Renal cortex interstitium (tissue), 11 donors: ENCODE measurements around the gene FNDC10. TPM values are rescaled to one million over a fixed set of nuclear protein-coding genes. Genes with fewer than 3 reads are reported as not detected.
"Not testable (repeated sequence)": the region's sequence is repeated elsewhere in the genome, so short reads cannot be mapped to it uniquely, and the experiment has no call there.

Experiments used
- DNase-seq, 11 donors: peaks; one replicate each; pipeline ENCODE4 v3.0.0-alpha.2; 2013; ENCODE audit warnings: low read depth in 9 of 11, low spot score in 4 of 11; ENCODE audit errors: extremely low read depth in 1 of 11
- polyA plus RNA-seq, 3 donors: library from polyadenylated mRNA; unstranded; fragments of 120-200 nt; gene quantifications; one replicate each; pipeline ENCODE4 v1.2.1, GENCODE V29; 2013; ENCODE audit not compliant: insufficient read length in 3 of 3

The FNDC10 gene
- polyA plus RNA-seq, 3 donors, result 1.8 to 4.8 (median 3.2) TPM

GRCh38 chr1:1559066-1559465 lies 40.9 kb downstream of the FNDC10 start:
- DNase-seq, result no peak

- DNase-seq, result no peak
These were observed 41.3 kb downstream of the FNDC10 start for GRCh38 chr1:1558591-1558990.

- not testable (repeated sequence) for DNase-seq
These were observed 42.2 kb downstream of the FNDC10 start for GRCh38 chr1:1557688-1558087.

- not testable (repeated sequence) for DNase-seq
These were observed 43.0 kb downstream of the FNDC10 start for GRCh38 chr1:1556961-1557360.

DNA sequence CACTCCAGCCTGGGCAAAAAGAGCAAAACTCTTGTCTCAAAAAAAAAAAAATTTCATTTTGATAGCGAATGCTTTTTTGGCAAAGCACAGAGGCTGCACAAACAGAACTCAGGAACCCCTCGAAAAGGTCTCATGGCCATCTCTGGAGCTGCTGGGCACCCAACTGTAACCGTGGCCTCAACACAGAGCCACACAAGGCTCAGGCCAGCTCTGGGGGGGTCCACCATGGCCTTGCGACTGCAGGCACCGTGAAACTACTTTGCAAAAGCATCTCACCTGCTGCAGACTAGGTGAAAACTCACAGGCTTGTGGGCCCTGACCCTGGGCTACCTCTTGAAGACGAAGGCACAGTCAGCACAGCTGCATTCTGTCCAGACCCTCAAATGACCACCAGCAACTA lies 43.4 kb downstream of the FNDC10 start:
- no peak for DNase-seq

DNA sequence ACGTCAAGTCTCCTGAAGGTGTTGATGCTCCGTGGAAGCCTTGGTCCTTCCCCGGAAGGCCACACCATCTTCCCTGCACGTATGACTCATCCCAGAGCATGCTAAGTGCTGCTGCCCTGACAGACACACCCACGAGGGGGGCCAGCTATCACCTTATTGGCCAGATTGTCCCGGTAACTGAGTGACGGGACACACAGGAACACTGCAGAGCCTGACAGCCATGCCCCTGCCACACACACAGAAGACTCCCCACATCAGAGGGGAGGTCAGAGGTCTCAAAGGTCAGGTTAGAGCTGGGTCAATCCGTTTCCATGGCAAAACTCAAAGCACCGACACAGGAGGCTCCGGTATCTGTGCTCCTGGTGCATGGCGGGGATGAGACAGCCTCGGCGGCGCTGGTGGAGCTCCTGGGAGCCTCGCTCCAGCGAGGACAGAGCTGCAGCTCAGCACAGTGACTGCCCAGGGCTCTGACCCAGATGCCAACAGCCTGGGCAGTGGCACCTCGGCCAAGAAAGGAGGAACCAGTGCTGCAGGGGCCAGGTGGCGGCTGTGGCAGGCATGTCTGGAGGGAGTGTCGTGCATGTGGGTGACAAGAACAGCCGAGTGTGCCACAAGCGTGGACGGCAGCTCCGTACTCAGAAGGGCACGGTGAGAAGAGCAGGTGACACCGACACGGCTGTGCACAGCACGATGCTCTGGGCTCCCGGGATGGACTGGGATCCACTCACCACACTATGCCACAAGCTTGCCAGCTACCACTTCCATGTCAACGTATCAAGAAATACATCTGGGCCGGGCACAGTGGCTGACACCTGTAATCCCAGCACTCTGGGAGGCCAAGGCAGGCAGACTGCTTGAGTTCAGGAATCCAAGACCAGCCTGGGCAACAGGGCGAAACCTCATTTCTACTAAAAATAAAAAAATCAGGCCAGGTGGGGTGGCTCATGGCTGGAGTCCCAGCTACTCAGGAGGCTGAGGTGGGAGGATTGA lies 44.7 kb downstream of the FNDC10 start:
- no peak for DNase-seq

- DNase-seq, result no peak
These were observed 45.4 kb downstream of the FNDC10 start for GRCh38 chr1:1554550-1554925.

DNA sequence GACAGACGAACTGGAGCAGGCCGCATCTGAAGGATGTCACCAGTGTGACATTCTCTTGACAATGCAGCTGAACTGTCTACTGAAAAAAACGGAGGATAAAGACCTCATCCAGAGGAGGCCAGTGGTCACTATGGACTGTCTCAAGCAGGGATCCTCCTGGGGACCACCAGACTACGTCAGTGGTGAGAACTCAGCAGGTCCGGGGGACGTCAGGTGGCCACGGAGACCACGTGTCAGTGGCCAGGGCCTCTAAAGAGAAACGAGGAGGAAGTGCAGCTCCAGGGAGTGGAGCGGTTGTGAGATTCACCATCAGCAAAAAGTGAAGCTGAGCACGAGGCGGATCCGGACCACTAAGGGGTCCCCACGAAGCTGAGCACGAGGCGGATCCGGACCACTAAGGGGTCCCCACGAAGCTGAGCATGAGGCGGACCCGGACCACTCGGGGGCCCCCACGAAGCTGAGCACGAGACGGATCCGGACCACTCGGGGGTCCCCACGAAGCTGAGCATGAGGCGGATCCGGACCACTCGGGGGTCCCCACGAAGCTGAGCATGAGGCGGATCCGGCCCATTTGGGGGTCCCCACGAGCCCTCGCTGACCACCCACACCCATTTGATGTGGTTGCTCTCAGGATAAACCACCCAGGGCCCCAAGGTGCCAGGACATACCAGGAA lies 46.0 kb downstream of the FNDC10 start:
- DNase-seq, result no peak

- no peak for DNase-seq
These were observed 47.7 kb downstream of the FNDC10 start for GRCh38 chr1:1552263-1552639.

DNA sequence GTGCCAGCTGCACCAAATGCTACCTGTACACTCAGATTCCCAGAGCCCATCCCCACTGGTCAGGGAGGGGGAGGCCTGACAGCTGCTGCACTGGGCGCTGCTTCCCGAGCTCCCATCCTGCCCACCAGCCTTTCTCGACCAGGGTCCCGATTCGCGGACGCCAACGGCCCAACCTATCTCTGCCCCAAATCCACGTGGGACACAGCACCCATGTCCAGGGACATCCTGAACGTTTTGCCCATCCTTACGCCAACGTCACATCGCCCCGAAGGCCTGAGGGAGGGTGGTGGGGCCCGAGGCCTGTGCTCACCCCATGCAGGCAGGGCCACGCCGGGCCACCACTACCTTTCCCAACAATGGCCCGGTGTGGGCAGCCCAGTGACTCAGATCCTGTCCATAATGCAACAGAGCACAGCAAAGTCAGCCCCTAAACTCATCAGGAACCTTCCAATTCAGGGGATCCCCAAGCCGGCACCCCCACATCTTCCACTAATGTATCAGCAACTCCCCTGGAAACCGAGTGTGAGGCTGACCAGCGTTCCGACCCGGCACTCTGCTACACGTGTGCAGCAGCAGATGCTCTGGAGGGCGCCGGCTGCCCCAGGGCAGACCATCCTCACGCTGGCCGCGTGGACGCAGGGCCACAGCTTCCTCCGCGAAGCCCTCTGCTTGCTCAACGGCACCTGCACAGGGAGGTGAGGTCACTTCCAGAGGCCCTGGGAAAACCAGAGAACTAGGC lies 48.2 kb downstream of the FNDC10 start:
- no peak for DNase-seq

DNA sequence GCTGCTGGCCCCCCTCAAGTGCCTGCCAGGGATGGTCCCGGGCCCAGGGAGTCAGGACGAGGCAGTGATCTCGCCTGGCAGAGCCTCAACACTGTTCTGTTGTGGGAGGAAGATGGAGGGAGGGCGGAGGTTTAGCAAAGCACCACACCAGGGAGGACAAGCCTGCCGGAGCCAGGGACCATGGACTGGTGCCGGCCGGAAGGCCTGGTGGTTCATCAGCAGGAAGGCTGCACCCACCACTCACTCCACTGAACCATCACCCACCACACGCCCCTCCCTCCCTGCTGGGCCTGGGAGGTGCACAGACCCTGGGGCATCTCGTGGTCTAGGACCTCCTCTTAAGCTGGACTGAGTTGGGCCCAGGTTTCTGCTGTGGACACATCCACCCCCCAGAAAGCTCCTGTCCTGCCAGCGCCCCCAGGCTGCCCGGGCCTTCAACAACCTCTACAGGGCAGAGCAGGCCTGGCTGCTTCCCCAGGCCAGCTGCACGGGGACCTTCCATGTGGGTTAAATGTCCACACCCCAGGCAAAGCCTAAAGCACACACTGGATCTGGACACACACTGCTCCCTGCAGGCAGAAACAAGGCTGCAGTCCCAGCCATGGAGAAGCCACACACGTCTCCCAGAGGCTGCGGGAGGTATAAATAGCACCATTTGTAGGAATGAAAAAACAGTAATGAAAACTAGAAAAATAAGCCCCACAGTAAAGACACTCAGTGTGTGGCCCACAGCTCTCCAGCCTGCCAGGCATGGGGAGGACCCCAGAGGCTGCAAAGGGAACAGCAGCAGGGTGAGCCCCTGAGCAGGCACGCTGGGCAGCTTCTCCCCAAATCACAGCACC lies 49.1 kb downstream of the FNDC10 start:
- DNase-seq, result no peak

DNA sequence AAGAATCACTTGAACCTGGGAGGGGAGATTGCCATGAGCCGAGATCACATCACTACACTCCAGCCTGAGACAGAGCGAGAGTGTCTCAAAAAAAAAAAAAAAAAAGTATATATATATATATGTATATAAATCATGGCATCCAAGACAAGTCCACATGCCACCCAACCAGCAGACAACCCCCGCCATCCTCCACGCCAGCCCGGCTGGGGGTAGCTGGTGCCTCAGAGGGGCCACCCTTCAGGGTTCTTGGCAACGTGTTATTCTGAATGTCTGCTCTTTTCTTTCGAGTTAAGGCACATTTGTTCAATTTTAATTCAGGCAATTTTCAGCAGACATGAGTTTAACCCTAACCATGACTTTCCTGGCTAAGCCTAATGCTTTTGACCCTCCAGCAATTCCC lies 49.8 kb downstream of the FNDC10 start:
- no peak for DNase-seq

- DNase-seq, result no peak
These were observed 51.3 kb downstream of the FNDC10 start for GRCh38 chr1:1548591-1548990.

Other genes starting within 250 kb of the FNDC10 start
- 100 to 1,000 TPM; 145 to 202 (median 196) TPM for gene MXRA8, start 241.6 kb downstream of the FNDC10 start, polyA plus RNA-seq
- gene AURKAIP1, start 224.9 kb downstream of the FNDC10 start, polyA plus RNA-seq, result 10 to 100 TPM; 52.0 to 89.3 (median 86.3) TPM
- 100 to 1,000 TPM; 241 to 386 (median 255) TPM for gene CCNL2, start 200.8 kb downstream of the FNDC10 start, polyA plus RNA-seq
- gene MRPL20, start 192.8 kb downstream of the FNDC10 start, polyA plus RNA-seq, result 100 to 1,000 TPM; 115 to 120 (median 120) TPM
- 10 to 100 TPM in 2 of 3 donors, 1 to 10 TPM in 1; 8.3 to 14.7 (median 10.6) TPM for gene ANKRD65, start 178.9 kb downstream of the FNDC10 start, polyA plus RNA-seq
- gene VWA1, start 164.4 kb downstream of the FNDC10 start, polyA plus RNA-seq, result 10 to 100 TPM; 31.6 to 74.6 (median 62.4) TPM
- gene ATAD3C, start 150.4 kb downstream of the FNDC10 start, polyA plus RNA-seq, result 1 to 10 TPM; 2.2 to 5.5 (median 2.9) TPM
- 10 to 100 TPM; 11.6 to 28.5 (median 15.1) TPM for gene ATAD3B, start 128.4 kb downstream of the FNDC10 start, polyA plus RNA-seq
- 10 to 100 TPM; 15.4 to 29.0 (median 25.9) TPM for gene ATAD3A, start 88.0 kb downstream of the FNDC10 start, polyA plus RNA-seq
- 10 to 100 TPM in 1 of 3 donors, 1 to 10 TPM in 2; 4.0 to 12.1 (median 6.6) TPM for gene TMEM240, start 59.5 kb downstream of the FNDC10 start, polyA plus RNA-seq
- 10 to 100 TPM; 79.9 to 85.8 (median 80.6) TPM for gene SSU72, start 25.3 kb downstream of the FNDC10 start, polyA plus RNA-seq
- 10 to 100 TPM; 30.3 to 71.4 (median 70.4) TPM for gene MIB2, start 15.4 kb upstream of the FNDC10 start, polyA plus RNA-seq
- gene MMP23B, start 32.0 kb upstream of the FNDC10 start, polyA plus RNA-seq, result 10 to 100 TPM; 15.0 to 36.3 (median 35.3) TPM
- gene CDK11B, start 58.9 kb upstream of the FNDC10 start, polyA plus RNA-seq, result 10 to 100 TPM; 37.7 to 45.5 (median 42.4) TPM
- gene SLC35E2B, start 92.7 kb upstream of the FNDC10 start, polyA plus RNA-seq, result 10 to 100 TPM; 66.8 to 81.4 (median 67.8) TPM
- gene CDK11A, start 124.2 kb upstream of the FNDC10 start, polyA plus RNA-seq, result 10 to 100 TPM; 28.4 to 41.3 (median 38.4) TPM
- gene NADK, start 178.3 kb upstream of the FNDC10 start, polyA plus RNA-seq, result 10 to 100 TPM; 40.2 to 53.0 (median 52.3) TPM